H9 (cell line): ENCODE data around the gene PMP22. TPM values are rescaled to one million over a fixed set of nuclear protein-coding genes. Genes with fewer than 3 reads are reported as not detected.

ENCODE experiments used
- DNase-seq: peaks from one replicate; pipeline ENCODE4 v3.0.0-alpha.2; 2017
- H2AFZ ChIP-seq: one replicate; pipeline ENCODE4 v1.6.1; 2013; ENCODE audit warnings: mild to moderate bottlenecking, low read length, control low read depth, moderate library complexity
- H2AK5ac ChIP-seq: 2 replicates; pipeline ENCODE4 v1.6.1; 2013; ENCODE audit warnings: low read length, control low read depth, mixed read lengths; ENCODE audit not compliant: insufficient read length
- H2BK120ac ChIP-seq: one replicate; pipeline ENCODE4 v1.6.1; 2013; ENCODE audit warnings: low read depth, mild to moderate bottlenecking, low read length, control low read depth, inconsistent platforms; ENCODE audit not compliant: poor library complexity, severe bottlenecking
- H2BK12ac ChIP-seq: 2 replicates; pipeline ENCODE4 v1.6.1; 2013; ENCODE audit warnings: low read length, control low read depth, mixed read lengths, low read depth; ENCODE audit not compliant: insufficient read length
- H2BK15ac ChIP-seq: 2 replicates; pipeline ENCODE4 v1.6.1; 2013; ENCODE audit warnings: low read depth, low read length, control low read depth
- H2BK20ac ChIP-seq: one replicate; pipeline ENCODE4 v1.6.1; 2013; ENCODE audit warnings: low read depth, mild to moderate bottlenecking, low read length, control low read depth, inconsistent platforms; ENCODE audit not compliant: poor library complexity, severe bottlenecking
- H2BK5ac ChIP-seq: 2 replicates; pipeline ENCODE4 v1.6.1; 2013; ENCODE audit warnings: low read length, control low read depth, mixed read lengths; ENCODE audit not compliant: insufficient read length
- H3K14ac ChIP-seq: 2 replicates; pipeline ENCODE4 v1.6.1; 2013; ENCODE audit warnings: low read length, control low read depth; ENCODE audit not compliant: insufficient read depth
- H3K18ac ChIP-seq: 2 replicates; pipeline ENCODE4 v1.6.1; 2013; ENCODE audit warnings: low read depth, mild to moderate bottlenecking, mixed read lengths, low read length, control low read depth; ENCODE audit not compliant: insufficient read length
- H3K23ac ChIP-seq: 2 replicates; pipeline ENCODE4 v1.6.1; 2013; ENCODE audit warnings: low read length, control low read depth, mixed read lengths, low read depth; ENCODE audit not compliant: insufficient read length
- H3K23me2 ChIP-seq: 2 replicates; pipeline ENCODE4 v1.6.1; 2013; ENCODE audit warnings: low read depth, mild to moderate bottlenecking, mixed read lengths, low read length, control low read depth; ENCODE audit not compliant: insufficient read length, poor library complexity, severe bottlenecking
- H3K27ac ChIP-seq: 2 replicates; pipeline ENCODE4 v1.5.1; 2013; ENCODE audit warnings: low read length, control low read depth, mixed read lengths, low read depth; ENCODE audit not compliant: insufficient read length
- H3K27me3 ChIP-seq: 2 replicates; pipeline ENCODE4 v1.6.1; 2013; ENCODE audit warnings: low read length, control low read depth, inconsistent platforms; ENCODE audit not compliant: insufficient read depth
- H3K4ac ChIP-seq: 2 replicates; pipeline ENCODE4 v1.6.1; 2013; ENCODE audit warnings: low read depth, mild to moderate bottlenecking, control low read depth, inconsistent platforms, low read length, moderate library complexity
- H3K4me1 ChIP-seq: 2 replicates; pipeline ENCODE4 v1.6.1; 2013; ENCODE audit warnings: low read length, control low read depth, inconsistent platforms; ENCODE audit not compliant: insufficient read depth
- H3K4me2 ChIP-seq: 2 replicates; pipeline ENCODE4 v1.6.1; 2013; ENCODE audit warnings: low read length, control low read depth, mixed read lengths; ENCODE audit not compliant: insufficient read length, insufficient read depth
- H3K56ac ChIP-seq: 2 replicates; pipeline ENCODE4 v1.6.1; 2013; ENCODE audit warnings: low read depth, mild to moderate bottlenecking, mixed read lengths, low read length, control low read depth; ENCODE audit not compliant: insufficient read length
- H3K79me1 ChIP-seq: 2 replicates; pipeline ENCODE4 v1.6.1; 2013; ENCODE audit warnings: low read depth, mild to moderate bottlenecking, moderate library complexity, low read length, control low read depth, inconsistent platforms; ENCODE audit not compliant: insufficient read depth, poor library complexity, severe bottlenecking
- H3K79me2 ChIP-seq: 2 replicates; pipeline ENCODE4 v1.6.1; 2013; ENCODE audit warnings: low read length, control low read depth, inconsistent platforms; ENCODE audit not compliant: insufficient read depth
- H3K9ac ChIP-seq: 2 replicates; pipeline ENCODE4 v1.6.1; 2013; ENCODE audit warnings: low read length, control low read depth, mixed read lengths; ENCODE audit not compliant: insufficient read length; ENCODE audit errors: extremely low read depth
- H3K9me3 ChIP-seq: one replicate; pipeline ENCODE4 v1.6.1; 2013; ENCODE audit warnings: low read depth, low read length, inconsistent platforms; ENCODE audit not compliant: control insufficient read depth
- H3T11ph ChIP-seq: one replicate; pipeline ENCODE4 v1.6.1; 2013; ENCODE audit warnings: mild to moderate bottlenecking, low read length, control low read depth, inconsistent platforms
- H4K20me1 ChIP-seq: one replicate; pipeline ENCODE4 v1.6.1; 2013; ENCODE audit not compliant: control insufficient read depth, insufficient read length, insufficient read depth
- H4K5ac ChIP-seq: 2 replicates; pipeline ENCODE4 v1.6.1; 2013; ENCODE audit warnings: low read depth, mild to moderate bottlenecking, mixed read lengths, low read length, control low read depth; ENCODE audit not compliant: insufficient read length
- H4K8ac ChIP-seq: replicated peaks from 2 replicates; pipeline ENCODE4 v1.6.1; 2013; ENCODE audit warnings: low read length, control low read depth, mixed read lengths, low read depth; ENCODE audit not compliant: insufficient read length
- H4K91ac ChIP-seq: 2 replicates; pipeline ENCODE4 v1.6.1; 2013; ENCODE audit warnings: low read depth, mild to moderate bottlenecking, moderate library complexity, mixed read lengths, low read length, control low read depth; ENCODE audit not compliant: insufficient read length
- H3K27ac Mint-ChIP-seq, 3 experiments: 2 replicates in 2 of 3; 3 replicates in 1 of 3; pipeline ENCODE4 v1.8.0; 2020 to 2021; ENCODE audit warnings: mixed read lengths in 3 of 3, mild to moderate bottlenecking in 1 of 3, moderate library complexity in 1 of 3
- H3K27me3 Mint-ChIP-seq: 2 replicates; pipeline ENCODE4 v1.8.0; 2021; ENCODE audit warnings: low read depth, mild to moderate bottlenecking, moderate library complexity, mixed read lengths
- H3K36me3 Mint-ChIP-seq, 3 experiments: 2 replicates in 2 of 3; 3 replicates in 1 of 3; pipeline ENCODE4 v1.8.0; 2020 to 2021; ENCODE audit warnings: low read depth in 3 of 3, mixed read lengths in 3 of 3; ENCODE audit not compliant: insufficient read depth in 1 of 3
- H3K4me1 Mint-ChIP-seq, 2 experiments: 2 replicates each; pipeline ENCODE4 v1.8.0; 2020; ENCODE audit warnings: mixed read lengths in 2 of 2
- H3K4me3 Mint-ChIP-seq, 2 experiments: 2 replicates in 1 of 2; 3 replicates in 1 of 2; pipeline ENCODE4 v1.8.0; 2020 to 2021; ENCODE audit warnings: mild to moderate bottlenecking in 2 of 2, mixed read lengths in 2 of 2, moderate library complexity in 1 of 2
- H3K9me3 Mint-ChIP-seq, 2 experiments: 2 replicates in 1 of 2; 3 replicates in 1 of 2; pipeline ENCODE4 v1.8.0; 2020; ENCODE audit warnings: mild to moderate bottlenecking in 2 of 2, mixed read lengths in 2 of 2, moderate library complexity in 1 of 2
- WGBS: extraction: QIAGEN DNeasy Blood & Tissue Kit; methylation state at CpG from one replicate; pipeline ENCODE4 v1.1.7; 2013; ENCODE audit warnings: missing lambda C conversion rate, low lambda C conversion rate, mixed read lengths; ENCODE audit not compliant: insufficient read length; ENCODE audit errors: extremely low coverage; 5-methylcytosine and 5-hydroxymethylcytosine counted together
- total RNA-seq: library from RNA; stranded (reverse); gene quantifications from 2 replicates; pipeline ENCODE4 v1.2.1, GENCODE V29; 2021
- TF ChIP-seq, protein P1 (sequence below): fragments of 200-600 bp; sonication (generic); conservative IDR thresholded peaks from 3 replicates; pipeline ENCODE4 v1.8.0; 2021; ENCODE audit warnings: antibody characterized with exemption, mild to moderate bottlenecking

PMP22 gene
- total RNA-seq, 1 experiment from 2014 or later: 1.5 TPM

DNA sequence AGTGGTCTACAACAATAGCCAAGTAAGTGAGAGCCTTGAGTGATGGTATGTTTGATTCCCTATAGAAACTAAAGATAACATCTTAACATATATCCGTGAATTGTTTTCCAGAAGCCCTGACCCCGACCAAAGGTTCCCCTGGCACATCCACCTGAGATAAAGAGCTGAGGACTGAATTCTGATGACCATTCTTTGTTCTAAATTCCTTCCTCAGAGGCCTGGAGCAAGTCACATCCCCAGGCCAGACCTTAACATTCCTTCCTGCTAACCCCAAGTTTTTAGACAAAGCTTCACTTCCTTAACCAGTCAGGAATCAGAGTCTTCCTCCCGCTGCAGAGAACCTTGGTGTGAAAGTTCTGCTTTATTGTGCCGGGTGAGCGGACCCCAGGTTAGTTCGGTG is 83.3 kb downstream of the PMP22 start:
- Mint-ChIP-seq H3K9me3 (peaks cover 0 to 6% of the 10 kb centered on the region in 2 experiments; a peak in 3 of 5 replicates), H3K27ac (no peak overlapping the region), H3K36me3 (no peaks in the 10 kb centered on the region; a peak in 1 of 7 replicates), H3K4me1 (peaks cover 18 to 26% of the 10 kb centered on the region in 2 experiments), H3K4me3 (no peak overlapping the region), H3K27me3 (peaks cover 7% of the 10 kb centered on the region)
- no peaks in the 10 kb centered on the region; the same call in 1 of the 2 replicates for H3K27me3 ChIP-seq
- H3K4me2 ChIP-seq: no peak overlapping the region
- no peak overlapping the region for H3T11ph ChIP-seq
- H2AFZ ChIP-seq: no peak overlapping the region
- H3K4me1 ChIP-seq: peaks cover 5% of the 10 kb centered on the region; the same call in 1 of the 2 replicates
- no peak overlapping the region for H2BK15ac ChIP-seq
- no peak overlapping the region for H3K9ac ChIP-seq
- TF ChIP-seq, protein P1, sequence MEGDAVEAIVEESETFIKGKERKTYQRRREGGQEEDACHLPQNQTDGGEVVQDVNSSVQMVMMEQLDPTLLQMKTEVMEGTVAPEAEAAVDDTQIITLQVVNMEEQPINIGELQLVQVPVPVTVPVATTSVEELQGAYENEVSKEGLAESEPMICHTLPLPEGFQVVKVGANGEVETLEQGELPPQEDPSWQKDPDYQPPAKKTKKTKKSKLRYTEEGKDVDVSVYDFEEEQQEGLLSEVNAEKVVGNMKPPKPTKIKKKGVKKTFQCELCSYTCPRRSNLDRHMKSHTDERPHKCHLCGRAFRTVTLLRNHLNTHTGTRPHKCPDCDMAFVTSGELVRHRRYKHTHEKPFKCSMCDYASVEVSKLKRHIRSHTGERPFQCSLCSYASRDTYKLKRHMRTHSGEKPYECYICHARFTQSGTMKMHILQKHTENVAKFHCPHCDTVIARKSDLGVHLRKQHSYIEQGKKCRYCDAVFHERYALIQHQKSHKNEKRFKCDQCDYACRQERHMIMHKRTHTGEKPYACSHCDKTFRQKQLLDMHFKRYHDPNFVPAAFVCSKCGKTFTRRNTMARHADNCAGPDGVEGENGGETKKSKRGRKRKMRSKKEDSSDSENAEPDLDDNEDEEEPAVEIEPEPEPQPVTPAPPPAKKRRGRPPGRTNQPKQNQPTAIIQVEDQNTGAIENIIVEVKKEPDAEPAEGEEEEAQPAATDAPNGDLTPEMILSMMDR: no peak
- H2BK20ac ChIP-seq: no peak overlapping the region
- no peak overlapping the region for H3K14ac ChIP-seq
- H3K56ac ChIP-seq: no peak overlapping the region
- H3K23ac ChIP-seq: no peak overlapping the region
- H3K9me3 ChIP-seq: no peaks in the 10 kb centered on the region
- H4K5ac ChIP-seq: no peak overlapping the region
- H4K8ac ChIP-seq: no peak overlapping the region
- no peaks in the 10 kb centered on the region for H3K79me1 ChIP-seq
- H2BK120ac ChIP-seq: no peak overlapping the region
- H3K79me2 ChIP-seq: no peaks in the 10 kb centered on the region
- H3K23me2 ChIP-seq: no peaks in the 10 kb centered on the region
- no peaks in the 10 kb centered on the region for H4K20me1 ChIP-seq
- H3K18ac ChIP-seq: no peak overlapping the region
- DNase-seq: no peak
- no peak overlapping the region for H2AK5ac ChIP-seq
- H2BK12ac ChIP-seq: no peak overlapping the region
- H3K4ac ChIP-seq: no peak overlapping the region
- H4K91ac ChIP-seq: no peak overlapping the region
- H3K27ac ChIP-seq: no peak overlapping the region
- no CpG with 5 or more reads among the region's 6 CpGs for WGBS
- H2BK5ac ChIP-seq: no peak overlapping the region
